Putamen (tissue), 1 donor: ENCODE results near the gene CHST12.
"Not testable (repeated sequence)": the region's sequence is repeated elsewhere in the genome, so short reads cannot be mapped to it uniquely, and the experiment has no call there.

Experiments used
- DNase-seq: peaks from one replicate; pipeline ENCODE4 v3.0.0-alpha.2; 2016; ENCODE audit warnings: low spot score

CHST12 gene

DNA sequence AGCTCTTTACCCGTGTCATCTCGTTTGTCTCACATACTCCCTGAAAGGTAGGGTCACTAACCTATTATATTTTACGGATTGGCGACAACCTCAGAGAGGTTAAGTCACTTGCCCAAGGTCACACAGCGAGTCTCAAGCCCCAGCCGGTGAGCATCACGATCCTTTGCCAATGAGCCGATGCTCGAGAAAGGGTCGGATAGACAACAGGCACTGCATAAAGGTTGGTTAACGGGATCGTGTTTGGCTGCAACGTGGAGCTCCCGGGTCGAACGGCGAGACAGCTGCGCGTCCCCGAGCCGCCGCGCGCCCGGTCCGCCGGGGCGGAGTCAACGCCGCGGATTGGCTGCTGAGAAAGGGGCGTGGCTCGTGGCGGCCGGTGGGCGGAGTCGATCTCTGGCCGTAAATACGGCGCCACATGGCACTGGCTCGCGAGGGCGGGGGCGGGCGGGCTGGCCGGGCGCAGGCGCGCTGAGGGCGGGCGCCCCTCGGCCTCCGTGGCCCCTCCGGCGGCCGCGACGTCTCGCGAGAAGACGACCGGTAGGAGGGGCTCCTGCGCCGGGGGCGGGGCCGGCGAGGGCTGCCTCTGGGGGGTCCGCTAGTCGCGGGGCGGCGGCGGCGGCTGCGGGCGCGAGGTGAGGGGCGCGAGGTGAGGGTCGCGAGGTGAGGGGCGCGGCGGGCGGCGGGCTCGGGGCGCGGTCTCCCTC is at the start of gene CHST12:
TSS of gene CHST12 (plus strand) at position 598 of the 704 bp plus-strand sequence. CDS start 29,029 bp downstream, outside the sequence.
- DNase-seq = peak; percentile 92

GRCh38 chr7:2353936-2354185 is 49.5 kb upstream of the CHST12 start:
- peak; percentile 88 for DNase-seq

- DNase-seq = peak; percentile 87
These were observed 49.0 kb upstream of the CHST12 start, which contains the start of gene EIF3B for GRCh38 chr7:2354186-2354938. TSS of gene EIF3B (plus strand) at chr7:2354827. CDS start at chr7:2354922, 95 bp downstream.

DNA sequence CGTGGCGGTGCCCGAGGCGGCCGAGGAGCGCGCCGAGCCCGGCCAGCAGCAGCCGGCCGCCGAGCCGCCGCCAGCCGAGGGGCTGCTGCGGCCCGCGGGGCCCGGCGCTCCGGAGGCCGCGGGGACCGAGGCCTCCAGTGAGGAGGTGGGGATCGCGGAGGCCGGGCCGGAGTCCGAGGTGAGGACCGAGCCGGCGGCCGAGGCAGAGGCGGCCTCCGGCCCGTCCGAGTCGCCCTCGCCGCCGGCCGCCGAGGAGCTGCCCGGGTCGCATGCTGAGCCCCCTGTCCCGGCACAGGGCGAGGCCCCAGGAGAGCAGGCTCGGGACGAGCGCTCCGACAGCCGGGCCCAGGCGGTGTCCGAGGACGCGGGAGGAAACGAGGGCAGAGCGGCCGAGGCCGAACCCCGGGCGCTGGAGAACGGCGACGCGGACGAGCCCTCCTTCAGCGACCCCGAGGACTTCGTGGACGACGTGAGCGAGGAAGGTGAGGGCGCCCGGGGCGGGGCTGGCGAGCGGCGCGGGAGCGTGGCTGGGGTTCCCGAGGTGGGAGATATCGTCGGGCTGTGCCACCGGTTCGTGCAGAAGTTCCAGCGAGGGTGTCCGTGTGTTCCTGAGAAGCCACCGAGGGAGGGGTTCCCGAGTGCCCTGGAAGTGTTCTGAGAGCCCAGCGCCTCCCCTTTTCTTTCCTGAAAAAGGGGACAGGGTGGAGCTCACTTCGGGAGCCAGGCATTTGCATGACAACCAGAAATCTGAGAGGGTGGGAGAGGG is 48.3 kb upstream of the CHST12 start:
- DNase-seq = no peak

DNA sequence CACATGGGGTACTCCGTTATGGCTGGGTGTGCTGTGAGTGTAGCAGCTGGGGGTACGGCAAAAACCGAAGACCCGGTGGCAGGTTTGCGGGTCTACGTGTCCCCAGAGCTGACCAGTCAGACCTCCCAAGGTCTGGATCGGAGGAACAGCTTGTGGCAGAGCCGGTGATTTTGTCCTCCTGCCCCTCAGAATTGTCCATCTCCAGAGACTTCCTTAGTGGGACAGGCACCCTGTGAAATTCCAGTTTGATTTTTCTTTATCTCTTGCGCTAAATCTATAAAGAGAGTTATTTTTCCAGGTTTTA is 47.8 kb upstream of the CHST12 start:
- no peak for DNase-seq

DNA sequence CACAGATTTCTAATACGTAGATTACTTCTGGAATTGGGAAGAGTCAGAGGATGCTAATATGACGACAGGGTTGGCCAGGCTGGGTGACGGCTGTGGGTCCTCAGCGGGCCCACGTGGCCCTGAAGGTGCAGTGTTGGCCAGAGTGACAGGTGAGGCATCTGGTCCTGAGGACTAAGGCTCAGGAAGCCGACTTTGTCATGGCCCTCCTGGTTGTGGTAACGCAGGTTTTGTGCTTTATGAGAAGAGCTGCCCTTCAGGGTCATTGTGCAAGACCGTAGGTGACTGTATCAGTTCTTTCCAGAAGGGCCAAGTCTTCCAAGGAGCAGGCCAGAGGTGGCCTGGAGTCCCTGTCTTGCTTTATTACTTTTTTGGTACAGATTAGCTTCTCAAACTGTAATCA is 46.2 kb upstream of the CHST12 start:
- DNase-seq = no peak

DNA sequence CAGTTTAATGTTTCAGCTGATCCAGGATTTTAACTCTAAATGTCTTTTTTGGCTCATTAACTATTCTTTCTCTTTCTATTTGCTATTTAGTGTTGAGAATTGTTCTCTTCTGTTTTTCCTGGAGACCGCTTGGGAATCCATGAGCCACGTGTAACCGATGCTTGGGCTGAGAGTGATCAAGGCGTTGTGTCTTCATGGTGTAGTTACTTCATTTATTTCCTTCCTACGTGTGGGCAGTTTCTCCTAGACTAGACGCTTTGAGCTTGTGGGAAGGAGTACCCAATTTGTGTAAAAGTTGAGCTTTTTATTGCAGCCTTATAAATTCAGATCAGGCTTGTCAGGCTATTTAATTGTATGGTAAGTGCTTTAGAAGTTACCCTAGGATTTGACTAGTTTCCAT is 45.8 kb upstream of the CHST12 start:
- DNase-seq = no peak

DNA sequence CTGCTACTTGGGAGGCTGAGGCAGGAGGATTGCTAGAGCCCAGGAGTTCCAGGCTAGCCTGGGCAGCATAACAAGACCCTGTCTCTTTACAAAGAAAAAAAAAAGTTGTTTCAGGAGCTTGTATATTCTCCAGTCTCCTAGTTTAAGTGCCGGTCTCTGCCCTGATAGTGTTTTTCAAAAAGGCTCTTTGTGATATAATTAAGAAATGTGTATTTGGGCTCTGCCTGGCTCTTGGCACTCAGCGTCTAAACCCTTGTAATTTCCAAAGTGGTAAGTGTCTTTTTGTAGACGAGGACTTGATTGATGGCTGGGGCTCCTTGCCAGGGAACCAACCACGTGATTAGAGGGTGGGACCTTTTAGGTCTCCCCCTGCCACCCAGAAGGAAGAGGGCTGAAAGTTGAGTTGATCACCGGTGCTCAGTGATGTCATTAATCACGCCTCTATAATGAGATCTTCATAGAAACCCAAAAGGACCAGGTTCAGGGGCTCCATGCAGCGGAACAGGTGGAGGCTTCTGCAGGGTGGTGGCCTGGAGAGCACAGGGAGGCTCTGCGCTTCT is 44.4 kb upstream of the CHST12 start:
- no peak for DNase-seq

DNA sequence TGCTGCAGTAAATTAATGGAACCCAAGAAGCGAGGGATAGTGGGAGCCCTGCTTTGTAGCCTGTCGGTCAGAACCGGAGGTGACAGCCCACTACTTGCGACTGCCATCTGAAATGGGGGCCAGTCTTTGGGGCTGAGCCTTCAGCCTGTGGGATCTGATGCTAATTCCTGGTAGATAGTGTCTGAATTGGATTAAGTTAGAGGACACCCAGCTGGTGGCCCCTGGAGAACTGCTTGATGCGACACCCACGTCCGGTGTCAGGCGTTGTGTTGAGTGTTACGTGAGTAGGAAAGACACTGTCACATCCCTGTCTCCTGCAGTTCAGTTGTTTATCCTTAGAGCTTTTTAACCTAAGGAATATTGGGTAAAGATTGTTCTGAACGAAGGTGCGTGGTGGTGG is 43.8 kb upstream of the CHST12 start:
- DNase-seq = no peak

DNA sequence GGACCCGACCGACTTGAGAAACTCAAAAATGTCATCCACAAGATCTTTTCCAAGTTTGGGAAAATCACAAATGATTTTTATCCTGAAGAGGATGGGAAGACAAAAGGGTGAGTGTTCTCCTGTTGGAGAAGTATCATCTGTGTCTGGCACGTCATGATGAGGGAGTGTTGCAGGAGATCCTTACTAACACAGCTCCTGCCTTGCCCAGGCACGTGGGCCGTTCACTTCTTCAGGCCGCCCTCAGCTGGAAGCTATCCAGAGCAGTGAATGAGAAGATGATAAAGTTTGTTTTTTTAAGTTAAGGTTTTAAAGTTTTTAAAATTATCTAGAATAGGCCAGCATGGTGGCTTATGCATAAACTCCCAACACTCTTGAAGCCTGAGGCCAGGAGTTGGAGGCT is 42.6 kb upstream of the CHST12 start:
- DNase-seq = no peak

- DNase-seq = no peak
These were observed 40.9 kb upstream of the CHST12 start for GRCh38 chr7:2362385-2363088.

DNA sequence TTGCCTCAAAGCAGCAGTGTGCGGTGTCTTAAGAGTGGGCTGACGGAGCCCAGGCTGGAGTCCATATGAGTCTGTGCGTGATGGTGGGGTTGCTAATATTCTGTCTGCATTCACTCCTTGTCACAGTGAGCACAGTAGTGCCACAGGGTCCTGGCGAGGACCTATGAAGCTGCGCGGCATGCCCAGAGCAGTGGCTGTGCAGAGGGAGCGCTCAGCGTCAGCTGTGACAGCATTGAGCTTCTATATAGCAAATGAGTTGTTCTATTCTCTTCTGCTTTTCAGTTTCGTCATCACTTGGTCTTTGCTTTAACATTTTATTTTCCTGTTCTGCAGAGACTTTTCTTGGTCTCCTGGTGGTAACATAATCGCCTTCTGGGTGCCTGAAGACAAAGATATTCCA is 34.3 kb upstream of the CHST12 start:
- no peak for DNase-seq

GRCh38 chr7:2371329-2371728 is 32.1 kb upstream of the CHST12 start:
- DNase-seq = no peak

DNA sequence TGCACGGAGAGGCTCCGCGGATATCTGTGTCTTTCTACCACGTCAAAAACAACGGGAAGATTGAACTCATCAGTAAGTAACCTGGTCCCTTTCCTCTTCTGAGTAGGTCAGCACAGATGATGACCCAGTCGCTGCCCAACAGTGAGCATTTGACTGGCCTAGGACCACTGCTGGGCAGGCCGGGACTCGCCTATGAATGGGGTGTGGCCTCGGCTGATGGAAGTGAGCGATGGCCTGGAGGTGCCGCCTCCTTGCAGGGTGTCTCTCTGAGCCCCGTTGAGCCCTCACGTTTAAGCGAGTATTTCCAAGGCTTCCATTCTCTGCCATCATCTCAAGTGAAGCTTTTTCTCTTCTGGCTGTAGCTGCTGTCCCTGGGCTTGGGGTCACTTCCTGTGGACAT is 30.7 kb upstream of the CHST12 start:
- no peak for DNase-seq

- no peak for DNase-seq
These were observed 30.3 kb upstream of the CHST12 start for GRCh38 chr7:2373124-2373556.

DNA sequence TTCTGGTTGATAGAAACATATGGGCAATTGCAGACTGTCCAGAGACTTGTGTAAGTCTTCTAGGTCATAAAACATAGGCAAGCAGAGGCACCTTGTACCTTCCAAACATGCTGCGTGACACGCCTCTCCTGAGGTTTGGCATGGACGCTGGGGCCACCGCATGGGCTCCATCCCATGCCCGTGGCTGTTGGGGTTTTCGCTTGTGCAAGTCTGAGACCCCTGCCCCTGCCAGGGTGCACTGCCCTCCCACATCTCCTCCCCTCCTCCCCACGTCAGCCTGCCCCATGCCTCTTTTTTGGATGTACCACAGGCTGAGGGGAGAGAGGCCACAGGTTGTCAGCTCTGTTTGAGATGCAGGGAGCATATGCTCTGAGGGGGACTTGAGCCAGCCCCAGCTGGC is 29.8 kb upstream of the CHST12 start:
- no peak for DNase-seq

DNA sequence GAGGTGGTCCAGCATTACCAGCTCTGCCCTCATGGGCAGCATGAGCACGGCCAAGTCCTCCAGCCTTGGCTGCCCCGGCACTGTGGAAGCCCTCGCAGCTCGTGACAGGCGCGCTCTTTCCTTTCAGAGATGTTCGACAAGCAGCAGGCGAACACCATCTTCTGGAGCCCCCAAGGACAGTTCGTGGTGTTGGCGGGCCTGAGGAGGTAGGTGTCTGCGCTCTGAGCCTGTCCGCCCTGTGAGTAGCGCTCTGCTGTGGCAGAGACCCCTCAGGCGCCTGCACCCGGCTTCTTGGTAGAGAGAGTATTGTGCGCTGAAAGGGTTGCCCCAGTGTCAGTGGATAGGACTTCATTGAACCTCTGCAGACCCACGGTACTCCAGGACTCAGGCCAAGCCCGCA is 29.0 kb upstream of the CHST12 start:
- DNase-seq = no peak

- no peak for DNase-seq
These were observed 28.3 kb upstream of the CHST12 start for GRCh38 chr7:2374830-2375728.

- no peak for DNase-seq
These were observed 26.9 kb upstream of the CHST12 start for GRCh38 chr7:2376351-2377154.

DNA sequence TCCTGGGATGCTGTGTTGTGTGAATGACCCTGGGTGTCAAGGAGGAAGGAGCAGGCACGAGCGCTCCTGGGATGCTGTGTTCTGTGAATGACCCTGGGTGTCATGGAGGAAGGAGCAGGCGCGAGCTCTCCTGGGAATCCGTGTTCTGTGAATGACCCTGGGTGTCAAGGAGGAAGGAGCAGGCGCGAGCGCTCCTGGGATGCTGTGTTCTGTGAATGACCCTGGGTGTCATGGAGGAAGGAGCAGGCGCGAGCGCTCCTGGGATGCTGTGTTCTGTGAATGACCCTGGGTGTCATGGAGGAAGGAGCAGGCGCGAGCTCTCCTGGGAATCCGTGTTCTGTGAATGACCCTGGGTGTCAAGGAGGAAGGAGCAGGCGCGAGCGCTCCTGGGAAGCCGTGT is 25.9 kb upstream of the CHST12 start:
- DNase-seq = not testable (repeated sequence)
